HFFc6 (cell line): ENCODE results near the gene EXOC4. TPM values are rescaled to one million over a fixed set of nuclear protein-coding genes. Genes with fewer than 3 reads are reported as not detected.

ENCODE experiments used
- DNase-seq: peaks from one replicate; pipeline ENCODE4 v3.0.0-alpha.2; 2018
- H3K27ac Mint-ChIP-seq: 2 replicates; pipeline ENCODE4 v1.8.0; 2020; ENCODE audit warnings: mild to moderate bottlenecking, mixed read lengths
- H3K27me3 Mint-ChIP-seq: 2 replicates; pipeline ENCODE4 v1.8.0; 2021; ENCODE audit warnings: mild to moderate bottlenecking, moderate library complexity, mixed read lengths; ENCODE audit not compliant: insufficient read depth
- H3K36me3 Mint-ChIP-seq: 2 replicates; pipeline ENCODE4 v1.8.0; 2021; ENCODE audit warnings: low read depth, mixed read lengths
- H3K4me1 Mint-ChIP-seq: 2 replicates; pipeline ENCODE4 v1.8.0; 2020; ENCODE audit warnings: low read depth, mixed read lengths
- H3K4me3 Mint-ChIP-seq: 2 replicates; pipeline ENCODE4 v1.8.0; 2020; ENCODE audit warnings: mild to moderate bottlenecking, moderate library complexity, mixed read lengths
- H3K9me3 Mint-ChIP-seq: 2 replicates; pipeline ENCODE4 v1.8.0; 2020; ENCODE audit warnings: mild to moderate bottlenecking, mixed read lengths
- CTCF ChIP-seq: fragments of 200-600 bp; sonication (generic); IDR thresholded peaks from 2 replicates; pipeline ENCODE4 v1.5.0; 2021; ENCODE audit warnings: antibody characterized with exemption, mild to moderate bottlenecking
- total RNA-seq, 6 experiments: library from RNA; stranded (reverse); fragmentation: NEBNext Ultra II Directional; extraction: Animal tissue kit (Norgen Biotek cat#: 25700); gene quantifications; 2 replicates in 1 of 6; 3 replicates in 5 of 6; pipeline ENCODE4 v1.2.3, GENCODE V29; 2021

The EXOC4 gene
- total RNA-seq, 6 experiments from 2014 or later = 57.6 to 67.6 (median 61.4) TPM

GRCh38 chr7:133828906-133829305, 576.0 kb downstream of the EXOC4 start:
- no peaks in the 10 kb centered on the region for H3K4me1 Mint-ChIP-seq
- no peak for DNase-seq
- no peak for TF ChIP-seq CTCF
- no peak overlapping the region for H3K4me3 Mint-ChIP-seq
- peaks cover 16% of the 10 kb centered on the region; the same call in 1 of the 2 replicates for H3K36me3 Mint-ChIP-seq
- no peak overlapping the region for H3K27ac Mint-ChIP-seq
- no peaks in the 10 kb centered on the region for H3K27me3 Mint-ChIP-seq
- H3K9me3 Mint-ChIP-seq = no peaks in the 10 kb centered on the region

GRCh38 chr7:133829336-133829897, 576.5 kb downstream of the EXOC4 start:
- TF ChIP-seq CTCF = no peak
- Mint-ChIP-seq H3K27me3 (no peaks in the 10 kb centered on the region), H3K4me1 (no peaks in the 10 kb centered on the region), H3K36me3 (peaks cover 16% of the 10 kb centered on the region; the same call in 1 of the 2 replicates), H3K9me3 (no peaks in the 10 kb centered on the region), H3K27ac (no peak overlapping the region), H3K4me3 (no peak overlapping the region)
- DNase-seq = peak; percentile 21

- Mint-ChIP-seq H3K4me3 (no peak overlapping the region), H3K36me3 (peaks cover 16% of the 10 kb centered on the region; the same call in 1 of the 2 replicates), H3K27ac (no peak overlapping the region), H3K27me3 (no peaks in the 10 kb centered on the region), H3K4me1 (no peaks in the 10 kb centered on the region), H3K9me3 (no peaks in the 10 kb centered on the region)
- TF ChIP-seq CTCF = no peak
- DNase-seq = no peak
Measured at GRCh38 chr7:133830081-133830480, 577.2 kb downstream of the EXOC4 start.

GRCh38 chr7:133836666-133837065, 583.8 kb downstream of the EXOC4 start:
- no peaks in the 10 kb centered on the region; the same call in 1 of the 2 replicates for H3K27me3 Mint-ChIP-seq
- no peak overlapping the region for H3K27ac Mint-ChIP-seq
- no peak for DNase-seq
- TF ChIP-seq CTCF = no peak
- H3K4me3 Mint-ChIP-seq = no peak overlapping the region
- peaks cover 11% of the 10 kb centered on the region; the same call in 1 of the 2 replicates for H3K36me3 Mint-ChIP-seq
- H3K4me1 Mint-ChIP-seq = no peaks in the 10 kb centered on the region
- H3K9me3 Mint-ChIP-seq = no peaks in the 10 kb centered on the region

- peaks cover 7% of the 10 kb centered on the region; the same call in 1 of the 2 replicates for H3K36me3 Mint-ChIP-seq
- DNase-seq = no peak
- H3K9me3 Mint-ChIP-seq = no peaks in the 10 kb centered on the region
- no peaks in the 10 kb centered on the region; the same call in 1 of the 2 replicates for H3K27me3 Mint-ChIP-seq
- H3K4me1 Mint-ChIP-seq = no peaks in the 10 kb centered on the region
- no peak overlapping the region for H3K27ac Mint-ChIP-seq
- TF ChIP-seq CTCF = no peak
- no peak overlapping the region for H3K4me3 Mint-ChIP-seq
Measured at GRCh38 chr7:133837224-133837623, 584.3 kb downstream of the EXOC4 start.
